SKM-1 (cell line): ENCODE results near the gene PREPL.

Experiments
- DNase-seq: peaks from one replicate; lab custom pipeline; 2025; ENCODE audit not compliant: unreplicated experiment; lab: John Stamatoyannopoulos, UW

Gene PREPL

DNA sequence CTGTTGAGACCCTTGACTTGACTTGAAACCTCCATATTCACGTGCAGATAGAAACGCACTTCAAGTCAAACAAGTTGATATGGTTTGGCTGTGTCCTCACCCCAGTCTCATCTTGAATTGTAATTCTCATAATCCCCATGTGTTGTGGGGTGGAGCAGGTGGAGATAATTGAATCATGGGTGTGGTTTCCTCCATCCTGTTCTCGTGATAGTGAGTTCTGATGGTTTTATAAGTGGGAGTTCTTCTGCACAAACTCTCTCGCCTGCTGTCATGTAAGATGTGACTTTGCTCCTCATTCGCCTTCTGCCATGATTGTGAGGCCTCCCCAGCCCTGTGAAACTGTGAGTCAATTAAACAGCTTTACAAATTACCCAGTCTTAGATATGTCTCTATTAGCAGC is 64.6 kb downstream of the PREPL start:
- DNase-seq: no peak

DNA sequence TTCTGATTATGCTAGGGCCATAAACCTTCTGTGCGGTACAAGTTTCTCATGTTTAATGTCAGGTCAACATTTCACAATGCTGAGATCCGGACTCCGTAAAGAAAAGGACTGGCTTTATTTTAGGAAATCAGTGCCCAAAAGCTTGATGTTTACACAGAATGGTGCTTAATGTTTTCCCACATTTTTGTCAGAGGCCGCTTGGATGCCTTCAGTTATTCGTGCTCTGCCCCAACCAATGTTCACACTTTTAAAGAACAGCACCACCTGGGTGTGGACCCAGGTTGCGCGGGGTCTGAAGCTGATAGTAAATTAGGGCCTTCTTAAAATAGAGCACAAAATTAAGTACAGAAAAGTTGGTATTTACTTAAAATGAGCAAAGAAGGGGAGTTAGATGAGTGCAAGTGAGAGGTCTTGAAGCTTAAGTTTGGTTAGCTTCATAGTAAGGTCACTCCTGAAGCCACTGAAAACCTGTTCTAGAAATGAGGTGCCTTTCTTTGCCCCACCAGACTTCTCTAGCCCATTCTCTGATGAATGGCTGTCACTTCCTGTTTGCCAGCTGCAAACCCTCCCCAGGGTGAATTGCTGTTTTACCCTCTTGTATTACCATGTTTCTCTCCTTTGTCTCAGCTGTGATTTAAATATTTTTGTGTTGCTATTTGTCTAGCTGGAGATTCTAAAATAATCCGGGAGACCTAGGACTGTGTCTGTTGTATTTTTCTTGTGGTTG is 65.5 kb downstream of the PREPL start:
- no peak for DNase-seq

DNA sequence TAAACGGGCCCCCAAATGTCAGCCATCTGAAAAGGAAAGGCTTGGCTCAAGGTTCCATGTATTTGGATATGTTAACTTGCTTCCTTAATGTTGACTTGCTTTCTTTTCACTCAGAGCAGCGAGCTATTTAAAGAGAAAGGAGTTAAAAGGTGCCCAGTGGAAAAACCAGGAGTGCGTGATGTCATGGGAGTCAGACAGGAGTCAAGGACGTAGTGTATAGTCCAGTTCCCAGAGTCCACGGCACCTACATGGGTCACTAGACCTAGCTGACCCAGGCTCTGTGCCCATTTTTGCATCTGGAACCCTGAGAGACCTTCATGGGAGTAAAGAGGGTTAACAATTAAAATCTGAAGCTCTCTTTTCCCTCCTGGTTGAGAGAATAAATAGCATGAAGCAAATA is 66.2 kb downstream of the PREPL start:
- DNase-seq: no peak

DNA sequence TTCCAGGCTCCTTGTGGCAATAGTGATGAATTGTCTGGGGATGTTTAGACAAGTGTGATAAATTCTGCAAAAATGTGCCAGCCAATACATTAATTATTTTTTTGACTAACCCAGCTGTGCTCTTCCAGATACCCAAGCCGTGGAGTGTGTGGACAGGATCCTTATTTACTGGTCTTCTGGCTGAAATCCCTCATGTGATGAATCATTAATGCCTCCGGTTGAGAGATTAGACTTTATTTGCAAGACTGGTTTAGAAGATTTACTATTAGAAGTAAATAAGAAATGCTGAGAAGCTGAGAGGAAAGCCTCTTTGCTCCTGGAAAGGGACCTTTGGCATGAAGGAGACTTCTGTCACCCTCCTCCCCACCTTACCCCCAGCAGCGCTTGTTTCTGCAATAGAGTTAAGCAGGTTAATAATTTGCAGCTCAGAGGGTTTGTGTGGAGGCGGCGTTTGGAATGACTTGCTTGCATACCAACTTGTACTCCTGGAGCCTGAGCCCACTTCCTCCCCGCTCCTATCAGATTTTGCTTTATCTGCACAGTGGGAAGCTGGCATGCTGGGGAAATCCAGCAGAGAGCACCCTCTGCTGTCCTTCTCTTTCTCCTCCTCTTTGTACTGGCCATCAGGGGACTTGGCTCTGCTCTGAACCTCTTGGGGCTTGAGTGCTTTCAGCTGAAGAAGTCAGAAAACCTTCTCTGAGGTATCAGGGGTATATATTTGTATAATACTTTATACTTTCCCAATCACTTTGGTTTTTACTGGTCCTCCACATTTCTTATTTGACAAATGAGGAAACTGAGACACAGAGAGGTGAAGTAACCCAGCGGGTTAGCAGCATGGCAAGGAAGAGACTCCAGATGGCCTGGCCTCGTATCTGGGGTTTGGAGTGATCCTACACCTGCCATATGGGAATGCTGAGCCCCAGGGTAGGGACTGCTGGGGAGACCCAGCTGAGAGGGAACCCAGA is 69.7 kb downstream of the PREPL start:
- DNase-seq: peak; percentile 32

DNA sequence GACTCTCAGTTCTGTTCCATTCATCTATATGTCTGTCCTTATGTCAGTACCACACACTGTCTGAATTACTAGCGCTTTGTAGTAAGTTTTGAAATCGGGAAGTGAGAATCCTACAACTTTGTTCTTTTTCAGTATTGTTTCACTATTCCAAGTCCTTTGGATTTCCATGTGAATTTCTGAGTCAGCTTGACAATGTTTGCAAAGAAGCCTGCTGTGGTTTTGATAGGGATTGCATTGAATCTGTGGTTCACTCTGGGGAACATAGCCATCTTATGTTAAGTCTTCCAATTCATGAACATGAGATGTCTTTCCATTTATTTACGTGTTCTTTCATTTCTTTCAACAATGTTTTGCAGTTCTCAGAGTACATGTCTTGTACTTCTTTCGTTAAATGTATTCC is 71.0 kb downstream of the PREPL start:
- no peak for DNase-seq

DNA sequence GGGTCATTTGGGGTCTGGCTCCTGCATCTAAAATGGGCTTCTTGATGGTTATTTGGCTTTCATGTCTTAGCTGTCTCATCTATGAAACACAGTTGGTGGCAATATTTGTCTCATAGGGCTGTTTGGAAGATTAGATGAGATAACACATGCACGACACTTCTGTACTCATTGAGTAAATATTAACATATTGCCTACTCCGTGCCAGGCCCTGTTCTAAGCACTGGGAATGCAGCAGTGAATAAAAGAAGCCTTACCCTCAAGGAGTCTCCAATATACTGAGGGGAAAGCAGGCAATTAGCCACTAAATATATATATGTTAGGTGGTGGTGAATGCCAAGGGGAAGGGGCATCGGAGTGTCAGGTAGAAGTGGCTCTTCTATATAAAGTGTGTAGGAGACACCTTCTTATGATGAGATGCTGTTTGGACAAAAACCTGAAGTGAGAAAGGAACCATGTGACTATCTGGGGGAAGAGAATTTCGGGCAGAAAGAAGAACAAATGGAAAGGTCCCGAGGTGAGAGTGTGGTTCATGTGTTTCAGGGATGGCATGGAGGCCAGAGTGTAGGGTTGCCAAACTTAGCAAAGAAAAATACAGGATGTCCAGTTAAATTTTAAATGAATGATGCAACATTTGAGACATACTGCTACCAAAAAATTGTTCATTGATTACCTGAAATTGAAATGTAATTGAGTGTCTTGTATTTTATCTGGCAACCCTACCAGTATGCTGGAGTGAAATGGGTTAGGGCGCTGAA is 74.2 kb downstream of the PREPL start:
- no peak for DNase-seq

DNA sequence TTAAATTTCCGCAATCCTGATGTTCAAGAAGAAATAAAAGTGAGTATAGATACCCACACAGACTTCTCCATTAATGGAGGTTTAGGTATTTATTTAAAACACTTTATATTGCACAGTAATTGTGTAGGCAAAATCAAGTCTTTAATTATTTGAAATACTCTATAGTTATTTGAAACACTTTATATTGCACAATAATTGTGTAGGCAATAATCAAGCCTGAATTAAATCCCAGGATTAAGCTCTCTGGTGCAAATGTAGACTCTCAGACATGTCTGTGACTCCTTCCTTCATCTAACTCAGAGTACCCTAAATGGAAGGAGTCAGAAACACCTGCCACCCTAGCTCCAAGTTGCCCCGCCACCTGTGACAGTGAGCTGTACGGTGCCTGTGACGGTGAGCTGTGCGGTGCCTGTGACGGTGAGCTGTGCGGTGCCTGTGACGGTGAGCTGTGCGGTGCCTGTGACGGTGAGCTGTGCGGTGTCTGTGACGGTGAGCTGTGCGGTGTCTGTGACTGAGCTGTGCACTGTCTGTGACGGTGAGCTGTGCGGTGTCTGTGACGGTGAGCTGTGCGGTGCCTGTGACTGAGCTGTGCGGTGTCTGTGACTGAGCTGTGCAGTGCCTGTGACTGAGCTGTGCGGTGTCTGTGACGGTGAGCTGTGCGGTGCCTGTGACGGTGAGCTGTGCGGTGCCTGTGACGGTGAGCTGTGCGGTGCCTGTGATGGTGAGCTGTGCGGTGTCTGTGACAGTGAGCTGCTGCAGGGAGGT is 75.0 kb downstream of the PREPL start:
- DNase-seq: no peak

DNA sequence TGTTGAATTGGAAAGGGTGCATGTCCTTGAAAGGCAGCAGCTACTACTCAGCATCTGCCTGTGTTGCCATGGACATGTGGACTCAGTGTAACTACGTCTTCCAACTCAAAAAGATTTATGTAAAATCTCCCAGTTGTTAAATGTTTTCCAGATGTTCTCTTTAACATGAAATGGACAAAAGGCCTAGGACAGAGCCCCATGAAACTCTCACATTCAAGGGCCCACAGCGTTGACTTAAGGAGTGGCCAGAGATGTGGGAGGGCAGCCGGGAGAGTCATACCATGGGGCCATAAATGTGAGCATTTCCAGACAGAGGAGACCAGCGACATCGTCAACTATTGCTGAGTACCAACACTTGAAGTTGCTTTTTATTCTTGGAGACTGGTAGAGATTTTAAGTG is 76.1 kb downstream of the PREPL start:
- DNase-seq: no peak

DNA sequence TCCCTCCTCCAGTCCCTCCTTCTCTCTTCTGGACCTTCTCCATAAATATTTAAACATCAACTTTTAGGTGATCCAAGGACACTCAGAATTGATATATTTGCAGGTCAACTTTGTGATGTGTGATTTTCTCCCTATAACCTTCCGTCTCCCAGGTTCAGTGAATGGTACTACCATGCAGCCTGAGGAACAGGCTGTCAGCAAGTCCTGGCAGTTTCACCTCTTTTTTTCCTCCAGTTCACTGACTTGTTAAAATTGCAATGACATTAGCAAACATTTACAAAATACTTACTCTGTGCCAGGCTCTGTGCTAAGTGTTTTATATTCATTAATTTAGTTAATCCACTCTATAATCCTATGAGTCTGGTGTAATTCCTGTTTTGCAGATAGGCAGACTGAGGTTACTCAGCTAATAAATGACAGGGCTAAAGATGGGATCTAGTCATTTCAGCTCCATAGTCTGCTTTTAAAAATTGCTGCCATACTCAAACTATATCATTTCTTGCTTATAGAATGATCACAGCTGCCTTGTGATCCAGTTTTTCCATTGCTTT is 78.1 kb downstream of the PREPL start:
- no peak for DNase-seq

DNA sequence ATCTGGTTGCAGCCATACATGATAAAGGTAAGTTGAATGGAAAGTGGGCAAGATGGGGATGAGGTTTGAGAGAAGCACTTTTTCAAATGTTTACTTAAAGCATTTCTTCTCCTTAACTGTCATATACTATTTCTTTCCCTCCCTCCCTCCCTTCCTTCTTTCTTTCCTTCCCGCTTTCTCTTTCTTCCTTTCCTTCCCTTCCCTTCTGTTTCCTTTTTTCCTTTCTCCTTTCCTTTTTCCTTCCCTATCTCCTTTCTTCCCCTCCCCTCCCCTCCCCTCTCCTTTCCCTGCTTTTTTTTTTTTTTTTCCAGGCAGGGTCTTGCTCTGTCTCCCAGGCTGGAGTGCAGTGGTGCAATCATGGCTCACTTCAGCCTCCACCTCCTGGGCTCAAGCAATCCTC is 80.4 kb downstream of the PREPL start:
- no peak for DNase-seq

DNA sequence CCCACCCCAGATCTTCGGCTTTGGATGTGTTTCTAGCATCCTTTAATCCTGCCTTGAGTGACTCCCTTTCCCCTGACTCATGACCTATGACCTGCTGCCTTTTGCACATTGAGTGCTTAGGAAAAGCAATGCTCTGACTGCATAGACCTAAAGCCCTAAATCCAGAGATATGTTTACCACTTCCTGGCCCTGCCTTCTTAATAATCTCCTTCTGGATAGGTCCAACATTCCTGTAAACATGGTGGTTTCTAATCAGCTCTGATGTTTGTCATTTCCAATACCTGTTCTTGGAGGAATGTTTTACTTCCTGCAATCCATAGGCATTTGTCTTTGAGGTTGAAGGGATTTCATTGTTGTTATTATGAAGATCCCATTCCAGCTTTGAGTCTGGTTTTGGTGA is 83.8 kb downstream of the PREPL start:
- DNase-seq: no peak

DNA sequence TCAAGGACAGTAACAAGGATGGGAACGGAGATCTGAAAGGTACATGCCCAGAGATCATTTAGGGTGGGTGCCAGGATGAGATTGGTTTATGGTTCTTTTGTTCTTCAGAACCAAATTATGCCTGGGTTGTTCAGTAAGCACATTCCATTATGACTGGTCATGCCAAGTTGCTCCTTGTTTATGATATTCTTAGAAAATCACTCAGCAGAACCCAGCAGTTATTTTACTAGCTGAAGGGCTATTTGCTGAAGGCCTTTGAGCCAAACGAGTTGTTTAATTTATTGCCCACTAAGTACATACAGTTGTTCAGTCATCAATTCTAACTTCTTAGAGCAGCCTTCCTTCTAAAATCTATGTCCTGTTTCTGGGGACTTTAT is 85.4 kb downstream of the PREPL start:
- DNase-seq: no peak

DNA sequence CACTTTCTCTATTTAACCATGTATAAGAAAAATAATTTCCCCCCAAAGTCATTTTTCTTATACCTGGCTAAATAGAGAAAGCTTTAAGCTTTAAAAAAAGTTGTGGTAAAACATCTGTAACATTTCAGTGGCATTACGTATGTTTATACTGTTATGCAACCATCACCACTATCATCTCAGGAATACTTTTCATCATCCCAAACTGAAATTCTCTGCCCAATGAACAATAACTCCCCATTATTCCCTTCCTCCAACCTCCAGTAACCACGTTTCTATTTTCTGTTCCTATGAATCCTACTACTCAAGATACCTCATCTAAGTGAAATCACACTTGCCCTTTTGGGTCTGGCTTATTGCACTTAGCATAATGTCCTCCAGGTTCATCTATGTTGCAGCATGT is 87.7 kb downstream of the PREPL start:
- no peak for DNase-seq

DNA sequence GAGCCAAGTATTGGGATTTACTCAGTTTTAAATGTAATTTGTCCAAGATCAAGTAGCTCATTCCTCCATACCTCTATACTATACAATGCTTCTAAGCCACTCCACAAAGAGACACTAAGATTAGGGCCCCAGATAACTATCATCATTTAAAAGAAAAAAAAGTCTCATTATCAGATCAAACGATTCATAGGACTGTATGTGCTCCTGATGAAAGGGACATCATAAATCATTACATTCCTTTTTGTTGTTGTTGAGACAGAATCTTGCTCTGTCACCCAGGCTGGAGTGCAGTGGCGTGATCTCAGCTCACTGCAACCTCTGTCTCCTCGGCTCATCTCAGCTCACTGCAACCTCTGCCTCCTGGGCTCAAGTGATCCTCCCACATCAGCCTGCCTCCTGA is 88.2 kb downstream of the PREPL start:
- no peak for DNase-seq

DNA sequence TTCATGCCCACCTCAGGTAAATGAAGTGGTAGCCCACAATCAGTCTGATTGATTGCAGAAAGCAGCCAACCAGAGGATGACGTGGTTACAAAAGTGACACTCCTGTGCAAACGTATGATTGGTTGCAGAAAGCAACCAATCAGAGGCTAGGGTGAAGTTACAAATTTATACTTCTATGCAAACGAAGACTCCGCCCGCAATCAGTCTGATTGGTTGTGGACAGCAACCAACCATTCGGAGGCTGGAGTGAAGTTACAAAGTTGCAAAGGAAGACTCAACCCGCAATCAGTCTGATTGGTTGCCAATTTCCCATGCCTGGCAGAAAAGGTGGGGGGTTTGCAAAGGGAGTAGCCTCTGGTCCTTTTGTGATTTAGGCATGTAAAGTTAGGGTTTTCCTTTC is 90.0 kb downstream of the PREPL start:
- DNase-seq: no peak

DNA sequence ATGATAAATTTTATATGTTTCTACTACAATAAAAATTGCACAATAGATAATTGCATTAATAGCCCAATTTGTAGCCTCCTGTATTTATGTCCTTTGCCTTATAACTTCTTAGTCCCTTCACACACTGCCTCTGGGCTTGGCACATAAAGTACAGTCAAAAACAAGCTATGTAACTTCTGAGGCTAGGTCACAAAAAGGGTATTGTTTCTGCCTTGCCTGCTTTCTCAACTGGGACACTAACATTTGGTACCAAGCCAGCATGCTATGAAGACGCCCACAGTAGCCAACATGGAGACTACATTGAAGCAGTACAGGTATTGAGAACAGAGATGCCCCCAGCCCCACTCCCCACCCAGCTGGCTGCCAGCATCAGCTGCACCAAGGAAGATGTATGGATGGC is 91.5 kb downstream of the PREPL start:
- no peak for DNase-seq

DNA sequence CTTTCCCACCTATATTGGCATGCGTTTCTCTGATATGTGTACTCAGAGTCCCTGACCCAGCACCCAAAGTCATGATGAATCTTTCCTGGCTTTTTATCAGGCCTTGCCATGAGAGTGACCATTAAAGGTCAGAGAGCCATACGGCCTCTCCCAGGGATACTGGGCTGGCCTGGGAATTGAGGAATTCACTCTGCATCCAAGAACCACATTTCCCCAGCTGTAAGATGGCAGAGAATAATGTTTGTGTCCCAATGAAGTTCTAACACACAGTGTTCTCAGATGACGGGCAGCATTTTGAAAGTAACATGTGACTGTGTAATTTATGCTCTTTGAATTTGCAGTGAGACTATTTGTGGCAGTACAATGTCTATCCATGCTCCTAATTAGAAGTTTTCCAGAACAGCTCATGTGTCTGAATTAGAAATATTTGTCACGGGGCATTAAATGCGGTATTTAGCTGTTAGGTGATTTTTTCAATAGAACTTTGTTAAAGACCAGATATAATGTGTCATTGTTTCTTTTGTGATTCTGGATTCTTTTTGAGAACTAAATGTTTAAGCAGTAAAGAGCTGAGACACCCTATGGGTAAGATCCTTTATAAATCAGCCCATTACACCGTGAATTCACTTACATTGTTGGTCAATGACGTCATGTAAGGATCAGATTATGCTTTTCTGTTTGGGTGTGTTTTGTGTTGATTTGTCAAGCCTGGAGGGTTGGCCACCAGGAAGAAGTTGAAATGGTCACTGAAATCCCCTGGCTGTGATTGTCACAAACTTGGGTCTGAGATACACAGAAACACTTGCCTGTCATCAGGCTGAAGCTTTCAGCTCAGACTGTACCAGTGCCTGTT is 93.3 kb downstream of the PREPL start:
- no peak for DNase-seq
